HFF-Myc (cell line): ENCODE data around the gene FNDC1.

ENCODE experiments used
- DNase-seq: peaks from one replicate; pipeline ENCODE4 v3.0.0-alpha.2; 2011; ENCODE audit warnings: low read depth; ENCODE audit errors: extremely low read depth
- H3K4me3 ChIP-seq: replicated peaks from 2 replicates; pipeline ENCODE4 v1.5.1; 2011; ENCODE audit warnings: low read depth, mild to moderate bottlenecking, control low read depth, low read length
- CTCF ChIP-seq: IDR thresholded peaks from 2 replicates; pipeline ENCODE4 v1.5.1; 2012; ENCODE audit warnings: mild to moderate bottlenecking, low read depth, low read length, control low read depth; ENCODE audit errors: missing control alignments

The FNDC1 gene

GRCh38 chr6:159249752-159250151 lies 80.6 kb downstream of the FNDC1 start:
- H3K4me3 ChIP-seq, result no peak overlapping the region
- no peak for TF ChIP-seq CTCF
- no peak for DNase-seq

- no peak overlapping the region for H3K4me3 ChIP-seq
- TF ChIP-seq CTCF, result no peak
- DNase-seq, result no peak
Observed at GRCh38 chr6:159250633-159251032, 81.4 kb downstream of the FNDC1 start.

GRCh38 chr6:159252955-159253508 lies 83.8 kb downstream of the FNDC1 start:
- TF ChIP-seq CTCF, result peak; percentile 61

GRCh38 chr6:159254186-159254585 lies 85.0 kb downstream of the FNDC1 start:
- DNase-seq, result peak; percentile 75
- H3K4me3 ChIP-seq, result no peak overlapping the region

More at GRCh38 chr6:159252955-159253508, 83.8 kb downstream of the FNDC1 start:
- H3K4me3 ChIP-seq, result no peak overlapping the region
- DNase-seq, result peak; percentile 68

GRCh38 chr6:159255434-159255951 lies 86.3 kb downstream of the FNDC1 start:
- no peak for DNase-seq
- TF ChIP-seq CTCF, result no peak
- H3K4me3 ChIP-seq, result no peak overlapping the region

More at GRCh38 chr6:159254186-159254585, 85.0 kb downstream of the FNDC1 start:
- no peak for TF ChIP-seq CTCF

- TF ChIP-seq CTCF, result no peak
- no peak for DNase-seq
- H3K4me3 ChIP-seq, result no peak overlapping the region
Observed at GRCh38 chr6:159256128-159256527, 86.9 kb downstream of the FNDC1 start.

GRCh38 chr6:159257846-159258245 lies 88.6 kb downstream of the FNDC1 start:
- no peak for TF ChIP-seq CTCF
- DNase-seq, result no peak
- no peak overlapping the region for H3K4me3 ChIP-seq
